ENCODE results near the gene PKP4. TPM values are rescaled to one million over a fixed set of nuclear protein-coding genes. Genes with fewer than 3 reads are reported as not detected.

Gene PKP4
- total RNA-seq, 4 donors from 2014 or later = 58.2 to 115 (median 89.9) TPM

GRCh38 chr2:158578703-158579330, 122.1 kb downstream of the PKP4 start:
- Histone ChIP-seq H3K4me1 (peaks cover 0 to 8% (median 0%) of the 10 kb centered on the region in 3 donors), H3K27me3 (no peaks in the 10 kb centered on the region), H3K9me3 (no peaks in the 10 kb centered on the region), H3K36me3 (peaks cover 0 to 15% of the 10 kb centered on the region in 2 donors), H3K27ac (no peak overlapping the region), H3K4me3 (no peak overlapping the region)
- WGBS, 2 donors (ENCODE audit: low coverage in 1 of 2) = 100% methylated on average over 1 of the region's 1 CpG
- ATAC-seq = no peak
- TF ChIP-seq POLR2AphosphoS5 (IDR thresholded peaks at IDR 0.05) = no peak
- no peak for TF ChIP-seq EP300 (IDR thresholded peaks at IDR 0.05)
- no peak for TF ChIP-seq POLR2A (IDR thresholded peaks at IDR 0.05)
- no peak for TF ChIP-seq CTCF (IDR thresholded peaks at IDR 0.05)

GRCh38 chr2:158579928-158580327, 123.2 kb downstream of the PKP4 start:
- no peak for ATAC-seq
- Histone ChIP-seq H3K27ac (no peak overlapping the region), H3K4me1 (peaks cover 0 to 5% (median 0%) of the 10 kb centered on the region in 3 donors), H3K4me3 (no peak overlapping the region), H3K9me3 (no peaks in the 10 kb centered on the region), H3K36me3 (peaks cover 0 to 21% of the 10 kb centered on the region in 2 donors), H3K27me3 (no peaks in the 10 kb centered on the region)
- TF ChIP-seq POLR2A (IDR thresholded peaks at IDR 0.05) (no peak), EP300 (IDR thresholded peaks at IDR 0.05) (no peak), POLR2AphosphoS5 (IDR thresholded peaks at IDR 0.05) (no peak), CTCF (IDR thresholded peaks at IDR 0.05) (no peak)
- 85 to 95% methylated on average over 2 of the region's 2 CpGs for WGBS, 2 donors (ENCODE audit: low coverage in 1 of 2)

- Histone ChIP-seq H3K4me1 (no peaks in the 10 kb centered on the region), H3K27ac (no peak overlapping the region), H3K36me3 (peaks cover 0 to 21% of the 10 kb centered on the region in 2 donors), H3K27me3 (no peaks in the 10 kb centered on the region), H3K9me3 (no peaks in the 10 kb centered on the region), H3K4me3 (no peak overlapping the region)
- no peak for ATAC-seq
- WGBS, 2 donors (ENCODE audit: low coverage in 1 of 2) = 100% methylated on average over 1 to 2 of the region's 2 CpGs
- TF ChIP-seq POLR2A (IDR thresholded peaks at IDR 0.05) (no peak), EP300 (IDR thresholded peaks at IDR 0.05) (no peak), POLR2AphosphoS5 (IDR thresholded peaks at IDR 0.05) (no peak), CTCF (IDR thresholded peaks at IDR 0.05) (no peak)
Measured at GRCh38 chr2:158580760-158581159, 124.0 kb downstream of the PKP4 start.

- Histone ChIP-seq H3K27me3 (no peaks in the 10 kb centered on the region), H3K27ac (no peak overlapping the region), H3K4me1 (peaks cover 0 to 10% (median 0%) of the 10 kb centered on the region in 3 donors), H3K4me3 (no peak overlapping the region), H3K36me3 (peaks cover 0 to 21% of the 10 kb centered on the region in 2 donors), H3K9me3 (no peaks in the 10 kb centered on the region)
- WGBS, 2 donors (ENCODE audit: low coverage in 1 of 2) = 75% methylated on average over 1 of the region's 1 CpG; no CpG with 5 or more reads in 1 of the 2 donors
- no peak for ATAC-seq
- TF ChIP-seq POLR2A (IDR thresholded peaks at IDR 0.05) (no peak), POLR2AphosphoS5 (IDR thresholded peaks at IDR 0.05) (no peak), CTCF (IDR thresholded peaks at IDR 0.05) (no peak), EP300 (IDR thresholded peaks at IDR 0.05) (no peak)
Measured at GRCh38 chr2:158582670-158583069, 125.9 kb downstream of the PKP4 start.

GRCh38 chr2:158583923-158584322, 127.2 kb downstream of the PKP4 start:
- Histone ChIP-seq H3K9me3 (no peaks in the 10 kb centered on the region), H3K27ac (no peak overlapping the region), H3K36me3 (peaks cover 0 to 21% of the 10 kb centered on the region in 2 donors), H3K4me3 (no peak overlapping the region), H3K4me1 (peaks cover 0 to 10% (median 0%) of the 10 kb centered on the region in 3 donors), H3K27me3 (no peaks in the 10 kb centered on the region)
- ATAC-seq = no peak
- 100% methylated on average over 3 to 11 of the region's 19 CpGs for WGBS, 2 donors (ENCODE audit: low coverage in 1 of 2)
- TF ChIP-seq EP300 (IDR thresholded peaks at IDR 0.05) = no peak
- no peak for TF ChIP-seq POLR2A (IDR thresholded peaks at IDR 0.05)
- TF ChIP-seq POLR2AphosphoS5 (IDR thresholded peaks at IDR 0.05) = no peak
- no peak for TF ChIP-seq CTCF (IDR thresholded peaks at IDR 0.05)
